GM10266 (cell line): ENCODE measurements around the gene LIMA1.
"Not testable (repeated sequence)": the region's sequence is repeated elsewhere in the genome, so short reads cannot be mapped to it uniquely, and the experiment has no call there.

Source experiments
- DNase-seq: peaks from one replicate; pipeline ENCODE4 v3.0.0; 2012; ENCODE audit errors: extremely low spot score
- CTCF ChIP-seq: IDR thresholded peaks from 2 replicates; pipeline ENCODE4 v1.5.1; 2012; ENCODE audit warnings: mild to moderate bottlenecking, low read depth; ENCODE audit not compliant: control insufficient read depth, insufficient read depth; ENCODE audit errors: missing control alignments

The LIMA1 gene

GRCh38 chr12:50251619-50252252 lies 31.6 kb downstream of the LIMA1 start:
- TF ChIP-seq CTCF = no peak
- no peak for DNase-seq

DNA sequence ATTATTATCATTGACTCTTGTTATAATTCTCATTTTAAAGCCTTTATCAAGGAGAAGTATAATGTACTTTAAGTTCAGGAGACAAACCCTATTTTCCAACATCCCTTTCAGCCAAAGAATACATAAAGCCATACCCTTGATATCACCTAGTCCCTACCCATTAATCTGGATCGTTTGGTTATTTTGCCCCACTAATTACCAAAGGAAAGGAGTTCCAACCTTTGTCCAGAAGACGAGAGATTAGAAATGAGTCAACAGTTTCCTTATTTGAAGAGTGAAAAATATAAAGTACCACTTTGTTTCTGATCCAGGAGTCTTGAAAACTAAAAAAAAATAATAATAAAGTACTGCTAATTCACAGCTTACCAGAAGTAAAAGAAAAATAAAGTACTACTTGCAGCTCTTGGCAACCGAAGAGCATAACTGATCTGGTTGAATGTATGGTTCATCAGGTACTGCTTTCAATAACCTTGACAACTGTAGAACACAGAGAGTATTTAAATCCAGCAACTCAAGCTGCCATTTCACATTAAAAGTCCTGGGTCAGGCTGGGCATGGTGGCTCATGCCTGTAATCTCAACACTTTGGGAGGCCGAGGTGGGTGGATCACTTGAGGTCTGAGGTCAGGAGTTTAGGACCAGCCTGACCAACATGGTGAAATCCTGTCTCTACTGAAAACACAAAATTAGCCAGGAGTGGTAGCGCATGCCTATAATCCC lies 33.7 kb downstream of the LIMA1 start:
- DNase-seq = peak; percentile 25

DNA sequence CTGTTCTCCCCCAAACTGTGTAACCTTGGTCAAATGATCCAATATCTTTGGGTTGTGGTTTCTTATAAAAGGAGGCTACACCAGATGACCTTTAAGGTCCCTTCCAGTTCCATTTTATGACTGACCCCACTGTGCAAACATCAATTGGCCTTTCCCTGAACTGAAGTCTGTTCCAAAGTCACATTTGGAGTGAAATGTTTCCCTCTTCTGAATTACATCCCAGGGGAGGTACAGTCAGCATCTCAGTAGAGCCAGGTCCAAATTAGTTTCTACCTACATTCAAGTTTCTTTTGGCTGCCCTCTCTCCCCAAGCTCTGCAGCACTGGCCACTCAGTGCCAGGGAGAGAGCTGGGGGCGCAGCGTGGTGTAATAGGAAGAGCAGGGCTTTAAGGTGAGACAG lies 34.4 kb downstream of the LIMA1 start:
- DNase-seq = no peak
- TF ChIP-seq CTCF = no peak

More for the DNA sequence above, 33.7 kb downstream of the LIMA1 start:
- no peak for TF ChIP-seq CTCF

GRCh38 chr12:50248411-50248810 lies 34.9 kb downstream of the LIMA1 start:
- no peak for TF ChIP-seq CTCF
- no peak for DNase-seq

DNA sequence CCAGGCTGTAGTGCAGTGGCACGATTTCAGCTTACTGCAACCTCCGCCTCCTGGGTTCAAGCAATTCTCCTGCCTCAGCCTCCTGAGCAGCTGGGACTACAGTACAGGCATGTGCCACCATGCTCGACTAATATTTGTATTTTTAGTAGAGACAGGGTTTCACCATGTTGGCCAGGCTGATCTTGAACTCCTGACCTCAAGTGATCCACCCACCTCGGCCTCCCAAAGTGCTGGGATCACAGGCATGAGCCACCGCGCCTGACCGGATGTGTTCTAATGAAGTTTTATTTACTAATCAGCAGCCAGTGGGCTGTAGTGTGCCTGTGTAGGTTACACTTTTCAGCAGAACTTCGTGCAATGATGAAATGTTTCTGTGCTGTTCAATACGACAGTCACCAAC lies 35.7 kb downstream of the LIMA1 start:
- DNase-seq = not testable (repeated sequence)

DNA sequence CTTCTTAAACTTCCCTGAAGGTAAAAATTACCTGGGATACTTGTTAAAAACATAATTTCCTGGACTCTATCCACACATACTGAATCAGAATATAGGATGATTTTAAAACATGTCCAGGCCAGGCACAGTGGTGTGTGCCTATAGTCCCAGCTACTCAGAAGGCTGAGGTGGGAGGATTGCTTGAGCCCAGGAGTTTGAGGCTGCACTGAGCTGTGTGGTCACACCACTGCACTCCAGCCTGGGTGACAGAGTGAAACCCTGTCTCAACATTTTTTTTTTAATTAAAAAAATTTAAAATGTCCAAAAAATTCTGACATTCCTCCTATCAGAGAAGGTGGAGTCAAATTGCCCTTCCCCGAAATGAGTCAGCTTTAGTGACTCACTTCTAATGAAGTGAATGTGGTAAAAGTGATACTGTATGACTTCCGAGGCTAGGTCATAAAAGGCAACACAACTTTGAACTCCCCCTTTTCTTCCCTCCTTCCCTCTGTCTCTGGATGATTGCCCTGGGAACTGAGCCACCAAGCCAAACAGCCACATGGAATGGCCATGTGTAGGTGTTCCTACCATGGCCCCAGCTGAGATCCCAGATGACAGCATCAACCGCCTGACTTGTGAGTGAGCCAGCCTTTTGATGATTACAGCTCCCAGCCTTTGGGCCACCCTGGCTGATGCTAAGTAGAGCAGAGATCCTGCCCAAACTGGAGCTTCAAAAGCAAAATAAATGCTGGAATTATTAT lies 36.3 kb downstream of the LIMA1 start:
- TF ChIP-seq CTCF = no peak
- DNase-seq = peak; percentile 42

DNA sequence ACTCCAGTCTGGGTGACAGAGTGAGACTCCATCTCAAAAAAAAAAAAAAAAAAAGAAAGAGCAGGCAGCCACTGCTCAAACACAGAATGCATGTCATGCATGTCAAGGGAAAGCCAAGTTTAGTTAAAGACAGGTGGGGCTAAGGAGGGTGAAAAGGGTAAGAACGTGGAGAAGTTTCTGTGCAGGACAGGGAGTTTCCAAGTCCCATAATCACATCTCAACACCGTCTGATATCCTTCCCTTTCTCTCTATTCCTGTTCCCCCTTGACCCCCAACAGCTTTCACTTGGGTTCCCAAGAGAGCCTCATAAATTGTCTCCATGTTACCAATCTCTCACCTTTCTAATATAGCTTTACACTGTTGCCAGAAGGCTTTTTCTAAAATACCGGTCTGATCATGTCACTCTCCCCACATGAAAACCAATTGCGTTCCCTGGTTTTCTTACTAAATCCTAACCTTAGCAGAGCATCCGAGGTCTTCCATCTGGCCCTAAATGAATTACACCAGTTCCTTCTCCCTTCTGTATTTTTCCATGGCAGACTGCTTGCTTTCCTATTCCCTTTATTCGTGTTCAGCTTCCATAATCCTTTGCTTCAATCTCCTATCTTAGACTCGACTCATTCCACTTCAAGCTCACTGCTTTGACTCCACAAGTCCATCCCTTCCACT lies 37.0 kb downstream of the LIMA1 start:
- TF ChIP-seq CTCF = no peak
- no peak for DNase-seq
